Hepatocyte (in vitro differentiated cells): ENCODE results near the gene CSNK2B. TPM values are rescaled to one million over a fixed set of nuclear protein-coding genes. Genes with fewer than 3 reads are reported as not detected.

Experiments
- DNase-seq: peaks from one replicate; pipeline ENCODE4 v3.0.0-alpha.2; 2016; ENCODE audit warnings: low spot score
- H2AFZ ChIP-seq: fragments of 200-600 bp; sonication (generic); 2 replicates; pipeline ENCODE4 v1.6.0; 2016; ENCODE audit warnings: antibody characterized with exemption, mild to moderate bottlenecking
- H3K27ac ChIP-seq: fragments of 200-600 bp; sonication (generic); 2 replicates; pipeline ENCODE4 v1.5.1; 2016; ENCODE audit warnings: mild to moderate bottlenecking
- H3K27me3 ChIP-seq: fragments of 200-600 bp; sonication (generic); 2 replicates; pipeline ENCODE4 v1.6.1; 2016
- H3K36me3 ChIP-seq: fragments of 200-600 bp; sonication (generic); replicated peaks from 2 replicates; pipeline ENCODE4 v1.5.1; 2016; ENCODE audit warnings: low read depth; ENCODE audit not compliant: insufficient read depth
- H3K4me1 ChIP-seq: fragments of 200-600 bp; sonication (generic); 2 replicates; pipeline ENCODE4 v1.5.1; 2016; ENCODE audit warnings: mild to moderate bottlenecking, moderate library complexity; ENCODE audit not compliant: insufficient read depth
- H3K4me2 ChIP-seq: fragments of 200-600 bp; sonication (generic); 2 replicates; pipeline ENCODE4 v1.6.0; 2016
- H3K4me3 ChIP-seq: fragments of 200-600 bp; sonication (generic); 2 replicates; pipeline ENCODE4 v1.5.1; 2016; ENCODE audit warnings: mild to moderate bottlenecking
- H3K79me2 ChIP-seq: fragments of 200-600 bp; sonication (generic); 2 replicates; pipeline ENCODE4 v1.6.0; 2017; ENCODE audit warnings: mild to moderate bottlenecking
- H3K9me2 ChIP-seq: fragments of 200-600 bp; sonication (generic); replicated peaks from 2 replicates; pipeline ENCODE4 v1.6.0; 2017; ENCODE audit warnings: mild to moderate bottlenecking; ENCODE audit not compliant: insufficient read depth
- H3K9me3 ChIP-seq: fragments of 200-600 bp; sonication (generic); 2 replicates; pipeline ENCODE4 v1.5.1; 2016; ENCODE audit warnings: low read depth, mild to moderate bottlenecking
- H4K20me1 ChIP-seq: fragments of 200-600 bp; sonication (generic); 2 replicates; pipeline ENCODE4 v1.6.0; 2016; ENCODE audit warnings: mild to moderate bottlenecking; ENCODE audit not compliant: insufficient read depth, poor library complexity, severe bottlenecking
- EZH2 ChIP-seq: fragments of 200-600 bp; sonication (generic); IDR thresholded peaks from 2 replicates; pipeline ENCODE4 v1.6.1; 2016; ENCODE audit warnings: antibody characterized with exemption, mild to moderate bottlenecking, borderline replicate concordance
- EZH2phosphoT487 ChIP-seq: fragments of 200-600 bp; sonication (generic); IDR thresholded peaks from one replicate; pipeline ENCODE4 v1.6.1; 2018; ENCODE audit warnings: antibody characterized with exemption, mild to moderate bottlenecking, low read depth, moderate library complexity; ENCODE audit not compliant: unreplicated experiment, severe bottlenecking
- WGBS: methylation state at CpG from one replicate; pipeline ENCODE4 v1.1.6; 2016; ENCODE audit warnings: low lambda C conversion rate; ENCODE audit errors: missing lambda C conversion rate; 5-methylcytosine and 5-hydroxymethylcytosine counted together
- polyA plus RNA-seq: library from polyadenylated mRNA; unstranded; fragments of >200 nt; fragmentation: Nextera tagmentation; extraction: Ambion mirVana; gene quantifications from 2 replicates; pipeline ENCODE4 v1.2.1, GENCODE V29; 2016
- total RNA-seq: library from RNA; depleted of rRNA; stranded (reverse); fragments of >200 nt; gene quantifications from 2 replicates; pipeline ENCODE4 v1.2.3, GENCODE V29; 2014
- TF ChIP-seq, protein P1 (sequence below): fragments of 200-600 bp; sonication (generic); IDR thresholded peaks from 2 replicates; pipeline ENCODE4 v1.5.1; 2016; ENCODE audit warnings: antibody characterized with exemption, mild to moderate bottlenecking; ENCODE audit not compliant: poor library complexity

Gene CSNK2B
- total and polyA plus RNA-seq, 2 experiments from 2014 or later = 155 to 181 TPM

DNA sequence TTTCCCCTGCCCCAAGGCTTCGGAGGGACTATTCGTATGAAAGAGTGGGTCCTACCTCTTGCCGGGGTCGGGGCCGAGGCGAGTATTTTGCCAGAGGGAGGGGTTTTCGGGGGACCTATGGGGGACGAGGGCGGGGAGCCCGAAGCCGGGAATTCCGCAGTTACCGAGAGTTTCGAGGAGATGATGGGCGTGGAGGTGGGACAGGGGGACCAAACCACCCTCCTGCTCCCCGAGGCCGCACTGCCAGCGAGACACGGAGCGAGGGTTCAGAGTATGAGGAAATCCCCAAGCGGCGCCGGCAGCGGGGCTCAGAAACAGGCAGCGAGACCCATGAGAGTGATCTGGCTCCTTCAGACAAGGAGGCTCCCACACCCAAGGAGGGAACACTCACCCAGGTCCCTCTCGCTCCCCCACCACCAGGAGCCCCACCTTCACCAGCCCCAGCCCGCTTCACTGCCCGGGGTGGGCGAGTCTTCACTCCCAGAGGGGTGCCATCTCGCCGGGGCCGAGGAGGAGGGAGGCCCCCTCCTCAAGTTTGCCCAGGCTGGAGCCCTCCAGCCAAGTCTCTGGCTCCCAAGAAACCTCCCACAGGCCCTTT, 34.1 kb upstream of the CSNK2B start:
- H3K4me2 ChIP-seq = no peak overlapping the region
- H3K36me3 ChIP-seq = no peaks in the 10 kb centered on the region
- no peak for DNase-seq
- no peaks in the 10 kb centered on the region for H3K9me3 ChIP-seq
- 98% methylated on average over 15 of the region's 32 CpGs for WGBS
- H3K9me2 ChIP-seq = no peaks in the 10 kb centered on the region
- no peaks in the 10 kb centered on the region for H3K4me1 ChIP-seq
- TF ChIP-seq EZH2 (no peak), EZH2phosphoT487 (no peak)
- TF ChIP-seq, protein P1, sequence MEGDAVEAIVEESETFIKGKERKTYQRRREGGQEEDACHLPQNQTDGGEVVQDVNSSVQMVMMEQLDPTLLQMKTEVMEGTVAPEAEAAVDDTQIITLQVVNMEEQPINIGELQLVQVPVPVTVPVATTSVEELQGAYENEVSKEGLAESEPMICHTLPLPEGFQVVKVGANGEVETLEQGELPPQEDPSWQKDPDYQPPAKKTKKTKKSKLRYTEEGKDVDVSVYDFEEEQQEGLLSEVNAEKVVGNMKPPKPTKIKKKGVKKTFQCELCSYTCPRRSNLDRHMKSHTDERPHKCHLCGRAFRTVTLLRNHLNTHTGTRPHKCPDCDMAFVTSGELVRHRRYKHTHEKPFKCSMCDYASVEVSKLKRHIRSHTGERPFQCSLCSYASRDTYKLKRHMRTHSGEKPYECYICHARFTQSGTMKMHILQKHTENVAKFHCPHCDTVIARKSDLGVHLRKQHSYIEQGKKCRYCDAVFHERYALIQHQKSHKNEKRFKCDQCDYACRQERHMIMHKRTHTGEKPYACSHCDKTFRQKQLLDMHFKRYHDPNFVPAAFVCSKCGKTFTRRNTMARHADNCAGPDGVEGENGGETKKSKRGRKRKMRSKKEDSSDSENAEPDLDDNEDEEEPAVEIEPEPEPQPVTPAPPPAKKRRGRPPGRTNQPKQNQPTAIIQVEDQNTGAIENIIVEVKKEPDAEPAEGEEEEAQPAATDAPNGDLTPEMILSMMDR = no peak
- H3K4me3 ChIP-seq = no peak overlapping the region
- H3K79me2 ChIP-seq = peaks cover 7% of the 10 kb centered on the region
- H3K27ac ChIP-seq = no peak overlapping the region
- peaks cover 9% of the 10 kb centered on the region for H4K20me1 ChIP-seq
- no peak overlapping the region for H2AFZ ChIP-seq
- H3K27me3 ChIP-seq = no peaks in the 10 kb centered on the region

DNA sequence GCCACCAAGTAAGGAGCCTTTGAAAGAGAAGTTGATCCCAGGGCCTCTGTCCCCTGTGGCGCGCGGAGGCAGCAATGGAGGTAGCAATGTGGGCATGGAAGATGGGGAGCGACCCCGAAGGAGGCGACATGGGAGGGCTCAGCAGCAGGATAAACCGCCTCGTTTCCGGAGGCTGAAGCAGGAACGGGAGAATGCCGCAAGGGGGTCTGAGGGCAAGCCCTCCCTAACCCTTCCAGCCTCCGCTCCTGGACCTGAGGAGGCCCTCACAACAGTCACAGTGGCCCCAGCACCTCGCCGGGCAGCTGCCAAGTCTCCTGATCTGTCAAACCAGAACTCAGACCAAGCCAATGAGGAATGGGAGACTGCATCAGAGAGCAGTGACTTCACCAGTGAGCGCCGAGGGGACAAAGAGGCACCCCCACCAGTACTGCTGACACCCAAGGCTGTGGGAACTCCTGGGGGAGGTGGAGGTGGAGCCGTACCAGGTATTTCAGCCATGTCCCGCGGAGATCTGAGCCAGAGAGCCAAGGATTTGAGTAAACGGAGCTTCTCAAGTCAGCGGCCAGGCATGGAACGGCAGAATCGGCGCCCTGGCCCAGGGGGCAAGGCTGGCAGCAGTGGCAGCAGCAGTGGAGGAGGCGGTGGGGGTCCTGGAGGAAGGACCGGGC, 33.5 kb upstream of the CSNK2B start:
- Histone ChIP-seq H3K4me1 (no peaks in the 10 kb centered on the region), H3K79me2 (peaks cover 6% of the 10 kb centered on the region), H3K9me3 (no peaks in the 10 kb centered on the region), H4K20me1 (peaks cover 9% of the 10 kb centered on the region), H3K9me2 (no peaks in the 10 kb centered on the region), H2AFZ (no peak overlapping the region), H3K27me3 (no peaks in the 10 kb centered on the region), H3K4me2 (no peak overlapping the region), H3K4me3 (no peak overlapping the region), H3K27ac (no peak overlapping the region), H3K36me3 (no peaks in the 10 kb centered on the region)
- DNase-seq = no peak
- no peak for TF ChIP-seq EZH2phosphoT487
- TF ChIP-seq EZH2 = no peak
- TF ChIP-seq, protein P1 = no peak
- 97% methylated on average over 26 of the region's 26 CpGs for WGBS

DNA sequence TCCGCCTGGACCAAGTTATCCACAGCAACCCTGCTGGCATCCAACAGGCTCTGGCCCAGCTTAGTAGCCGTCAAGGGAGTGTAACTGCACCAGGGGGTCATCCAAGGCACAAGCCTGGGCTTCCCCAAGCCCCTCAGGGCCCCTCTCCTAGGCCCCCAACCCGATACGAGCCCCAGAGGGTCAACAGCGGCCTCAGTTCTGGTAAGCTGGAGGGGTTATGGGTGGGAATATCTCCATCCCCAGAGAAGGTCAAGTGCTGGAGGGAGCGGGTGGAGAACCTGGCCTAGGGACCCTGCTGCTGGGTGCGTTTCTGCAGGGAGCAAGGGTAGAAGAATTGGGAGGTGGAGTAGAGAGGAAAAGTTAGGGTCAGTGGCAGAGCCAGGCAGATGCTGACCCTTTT, 32.4 kb upstream of the CSNK2B start:
- Histone ChIP-seq H3K9me3 (no peaks in the 10 kb centered on the region), H3K4me3 (no peak overlapping the region), H3K4me2 (no peak overlapping the region), H3K4me1 (no peaks in the 10 kb centered on the region), H3K27me3 (no peaks in the 10 kb centered on the region), H2AFZ (no peak overlapping the region), H3K27ac (no peak overlapping the region), H3K9me2 (no peaks in the 10 kb centered on the region), H4K20me1 (peaks cover 7% of the 10 kb centered on the region), H3K36me3 (no peaks in the 10 kb centered on the region), H3K79me2 (peaks cover 6% of the 10 kb centered on the region)
- no peak for DNase-seq
- WGBS = 91% methylated on average over 7 of the region's 7 CpGs
- TF ChIP-seq EZH2phosphoT487 = no peak
- TF ChIP-seq EZH2 = no peak
- TF ChIP-seq, protein P1 = no peak
